Myocyte (in vitro differentiated cells): ENCODE measurements around the gene PTPRM. TPM values are rescaled to one million over a fixed set of nuclear protein-coding genes. Genes with fewer than 3 reads are reported as not detected.
A peak's percentile ranks its signal among the peaks of the same experiment; 100 is the strongest.
"Not testable (repeated sequence)": the region's sequence is repeated elsewhere in the genome, so short reads cannot be mapped to it uniquely, and the experiment has no call there.

Source experiments
- DNase-seq: peaks from one replicate; pipeline ENCODE4 v3.0.0-alpha.2; 2012; ENCODE audit warnings: low read depth
- total RNA-seq: library from RNA; depleted of rRNA; stranded (reverse); fragments of >200 nt; gene quantifications from 2 replicates; pipeline ENCODE4 v1.2.3, GENCODE V29; 2014

The PTPRM gene
- total RNA-seq, 1 donor from 2014 or later = 26.9 TPM

DNA sequence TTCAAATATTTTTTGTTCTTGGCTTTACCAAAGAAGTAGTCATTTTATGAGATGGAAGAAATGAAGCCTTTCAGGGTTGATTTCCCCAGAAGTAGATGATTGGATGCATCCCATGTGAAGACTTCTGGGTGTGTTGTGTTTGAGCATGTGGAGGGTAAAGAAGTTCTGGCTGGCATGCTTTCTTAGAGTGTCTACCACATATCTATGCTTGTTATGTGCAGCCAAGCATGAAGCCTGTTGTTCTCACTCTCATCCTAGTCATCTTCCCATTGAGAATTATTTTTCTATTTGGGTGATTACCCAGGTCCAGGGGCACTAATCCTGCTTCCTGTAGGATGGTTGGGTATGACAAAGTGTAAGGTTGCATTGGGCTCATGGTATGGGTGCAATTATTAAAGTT is 472.9 kb downstream of the PTPRM start:
- no peak for DNase-seq

DNA sequence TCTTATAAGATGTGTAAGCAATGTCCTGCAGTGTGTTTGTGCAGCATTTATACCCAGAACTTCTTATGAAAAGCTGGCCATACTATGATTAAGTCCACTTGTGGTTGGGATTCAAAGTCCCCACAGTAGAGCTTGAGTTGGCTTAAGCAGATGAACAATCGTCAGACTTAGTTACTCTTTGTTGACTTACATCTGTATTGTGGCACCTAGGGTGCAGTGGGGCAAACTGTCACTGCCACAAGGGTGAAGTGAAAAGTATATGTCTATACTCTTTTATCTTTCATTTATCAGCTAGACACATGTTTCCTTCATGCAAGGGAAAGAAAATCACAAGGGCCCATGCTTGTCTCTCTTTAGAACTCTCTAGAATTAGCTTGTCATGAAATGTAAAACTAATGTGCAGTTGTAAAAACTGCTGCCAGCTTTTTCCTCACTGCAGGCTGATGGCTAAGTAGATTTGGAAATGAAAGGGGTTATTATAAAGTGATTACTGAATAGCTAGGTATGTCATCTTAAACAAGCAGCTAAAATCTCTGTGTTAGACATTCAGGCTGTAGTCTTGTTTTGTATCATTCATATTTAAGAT is 474.5 kb downstream of the PTPRM start:
- DNase-seq = no peak

DNA sequence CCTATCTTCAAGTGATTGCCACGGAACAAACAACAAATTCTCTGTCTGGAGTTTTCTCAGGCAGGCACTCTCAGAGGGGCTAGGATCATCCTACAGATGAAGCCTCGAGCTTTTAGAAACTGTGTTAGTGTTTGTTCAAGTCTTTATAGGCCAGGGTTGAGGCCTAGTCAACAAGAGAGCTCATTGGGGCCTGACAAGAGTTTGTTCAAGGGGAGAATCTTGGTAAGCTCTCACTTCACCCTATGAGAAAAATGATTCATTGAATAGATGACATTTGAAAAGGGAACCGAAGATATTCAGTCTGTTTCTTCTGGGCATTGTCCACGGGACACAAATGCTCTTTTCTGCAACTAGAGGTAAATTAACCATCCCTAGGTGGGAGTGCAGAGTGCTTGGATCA is 476.9 kb downstream of the PTPRM start:
- no peak for DNase-seq

DNA sequence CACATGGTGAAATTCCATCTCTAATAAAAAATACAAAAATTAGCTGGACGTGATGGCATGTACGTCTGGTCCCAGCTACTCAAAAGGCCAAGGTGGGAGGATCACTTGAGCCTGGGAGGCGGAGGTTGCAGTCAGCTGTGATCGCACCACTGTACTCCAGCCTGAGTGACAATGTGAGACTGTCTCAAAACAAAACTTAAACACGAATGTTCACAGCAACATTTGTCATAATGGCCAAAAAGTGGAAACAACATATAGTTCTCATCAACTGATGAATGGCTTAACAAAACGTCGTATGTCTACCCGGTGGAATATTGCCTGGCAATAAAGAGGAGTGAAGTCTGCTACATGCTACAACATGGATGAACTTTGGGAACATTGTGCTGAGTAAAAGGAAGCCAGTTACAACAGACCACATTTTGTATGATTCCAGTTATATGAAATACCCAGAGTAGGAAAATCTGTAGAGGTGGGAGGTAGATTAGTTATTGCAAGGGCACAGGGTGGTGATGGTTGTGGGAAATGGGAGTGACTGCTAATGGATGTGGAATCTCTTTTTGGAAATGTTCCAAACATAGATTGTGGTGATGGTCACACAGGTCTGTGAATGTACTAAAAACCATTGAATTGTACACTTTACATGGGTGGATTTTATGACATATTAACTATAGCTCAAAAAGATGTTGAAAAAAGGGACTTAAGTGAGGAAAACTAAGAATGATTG is 478.2 kb downstream of the PTPRM start:
- DNase-seq = no peak

DNA sequence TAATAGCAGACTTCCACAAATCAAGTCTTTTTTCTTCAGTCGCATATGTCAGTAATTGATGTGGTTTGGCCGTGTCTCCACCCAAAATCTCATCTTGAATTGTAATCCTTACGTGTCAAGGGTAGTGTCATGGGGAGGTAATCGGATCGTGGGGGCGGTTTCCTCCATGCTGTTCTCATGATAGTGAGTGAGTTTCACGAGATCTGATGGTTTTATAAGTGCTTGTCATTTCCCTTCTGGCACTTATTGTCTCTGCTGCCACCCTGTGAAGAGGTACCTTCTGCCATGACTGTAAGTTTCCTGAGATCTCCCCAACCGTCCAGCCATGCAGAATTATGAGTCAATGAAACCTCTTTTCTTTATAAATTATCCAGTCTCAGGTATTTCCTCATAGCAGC is 478.8 kb downstream of the PTPRM start:
- DNase-seq = no peak

DNA sequence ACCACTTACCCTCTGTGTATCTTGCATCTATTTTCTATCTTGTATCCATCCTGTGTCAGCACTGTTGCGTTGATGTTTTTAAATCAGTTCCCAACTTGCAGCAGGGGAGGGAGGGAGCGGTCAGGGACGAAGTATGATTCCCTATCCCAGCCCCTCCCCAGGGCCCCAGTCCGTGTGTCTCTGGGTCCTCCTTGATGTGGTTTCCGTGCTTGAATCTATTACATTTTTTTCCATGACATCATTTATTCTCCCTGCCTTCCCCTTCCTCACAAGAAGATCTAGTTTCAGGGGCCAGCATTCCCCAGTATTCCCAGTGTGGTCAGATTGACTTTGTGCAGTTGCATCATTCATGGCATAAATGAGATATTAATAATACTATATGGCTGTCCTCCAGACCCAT is 479.3 kb downstream of the PTPRM start:
- DNase-seq = no peak

DNA sequence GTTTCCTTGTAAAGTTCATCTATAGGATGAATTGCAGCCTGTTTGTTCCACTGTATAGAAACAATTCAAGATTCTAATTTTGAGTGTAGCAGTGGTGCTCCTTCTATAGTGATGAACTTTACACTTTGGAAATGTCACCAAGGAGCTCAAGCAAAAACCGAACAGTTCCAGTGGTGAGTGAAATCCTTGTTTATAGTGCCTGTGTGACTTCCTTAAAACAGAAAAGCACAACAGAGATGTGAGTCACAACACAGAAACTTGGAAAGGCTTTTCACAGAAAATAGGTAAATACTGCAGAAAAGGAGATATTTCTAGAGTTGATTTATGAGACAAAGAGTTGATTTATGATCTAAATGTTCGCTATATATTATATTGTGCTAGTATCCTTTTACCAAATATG is 482.0 kb downstream of the PTPRM start:
- no peak for DNase-seq

DNA sequence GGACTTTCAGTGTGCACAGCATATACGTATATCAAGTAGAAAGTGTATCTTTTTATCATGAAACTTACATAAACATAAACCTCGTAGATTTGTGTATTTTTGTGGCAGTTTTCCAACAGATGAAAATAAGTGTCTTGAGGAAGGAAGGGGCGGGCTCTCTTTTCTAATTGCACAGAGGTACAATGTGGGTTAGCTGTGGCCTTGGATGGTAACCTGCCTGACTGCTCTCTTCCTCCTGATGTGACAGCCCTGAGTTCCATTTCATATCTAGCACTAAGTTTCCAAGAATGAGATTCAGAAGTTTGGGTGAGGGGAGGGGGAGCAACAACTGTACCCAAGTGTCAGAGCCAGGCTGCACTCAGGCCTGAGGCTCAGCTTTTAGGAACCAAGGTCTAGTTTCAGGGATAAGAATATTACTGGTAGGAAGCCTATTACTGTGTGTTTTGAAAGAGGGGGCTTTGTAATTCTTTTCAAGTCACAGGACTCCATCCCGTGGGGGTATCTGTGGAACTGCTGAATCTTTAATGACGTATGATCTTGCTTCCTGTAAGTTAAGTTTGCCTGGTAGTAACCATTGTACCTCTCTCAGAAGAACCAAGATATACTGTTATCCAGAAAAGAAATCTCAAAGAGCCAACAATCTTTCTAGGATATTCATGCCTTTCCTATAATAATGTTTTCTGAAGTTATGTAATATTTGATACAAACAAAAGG is 483.7 kb downstream of the PTPRM start:
- no peak for DNase-seq

DNA sequence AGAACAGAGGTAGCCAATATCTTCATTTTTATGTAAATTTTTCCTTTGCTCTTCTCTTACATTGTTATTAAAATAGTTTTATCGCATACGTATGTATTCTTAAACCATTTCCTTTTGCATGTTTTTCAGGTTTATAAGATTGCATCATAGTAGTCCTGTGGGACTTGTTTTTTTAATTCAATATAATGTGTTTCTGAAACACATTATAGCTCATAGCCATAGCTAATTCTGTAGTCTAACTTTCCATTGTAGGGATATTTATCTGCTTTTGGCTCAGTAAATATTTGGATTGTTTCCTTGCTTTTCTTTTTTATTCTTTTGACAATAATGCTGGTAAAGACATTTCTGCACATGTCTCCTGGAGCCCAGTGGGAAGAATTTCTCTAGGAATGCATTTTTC is 484.3 kb downstream of the PTPRM start:
- no peak for DNase-seq

DNA sequence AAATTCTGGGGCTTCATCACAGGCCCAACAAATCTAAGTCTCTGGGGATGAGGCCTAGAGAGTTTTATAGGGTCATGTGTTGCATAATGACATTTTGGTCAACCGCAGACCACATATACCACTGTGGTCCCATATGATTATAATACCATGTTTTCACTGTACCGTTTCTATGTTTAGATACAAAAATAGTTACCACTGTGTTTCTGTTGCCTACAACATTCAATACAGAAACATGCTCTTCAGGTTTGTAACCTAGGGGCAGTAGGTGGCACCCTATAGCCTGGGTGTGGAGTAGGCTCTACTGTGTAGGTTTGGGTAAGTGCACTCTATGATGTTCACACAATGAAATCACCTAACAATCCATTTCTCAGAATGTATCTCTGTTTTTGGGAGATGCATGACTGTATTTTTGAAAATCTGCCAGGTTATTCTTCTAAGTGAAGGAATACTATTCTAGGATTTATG is 485.2 kb downstream of the PTPRM start:
- DNase-seq = peak; percentile 26

DNA sequence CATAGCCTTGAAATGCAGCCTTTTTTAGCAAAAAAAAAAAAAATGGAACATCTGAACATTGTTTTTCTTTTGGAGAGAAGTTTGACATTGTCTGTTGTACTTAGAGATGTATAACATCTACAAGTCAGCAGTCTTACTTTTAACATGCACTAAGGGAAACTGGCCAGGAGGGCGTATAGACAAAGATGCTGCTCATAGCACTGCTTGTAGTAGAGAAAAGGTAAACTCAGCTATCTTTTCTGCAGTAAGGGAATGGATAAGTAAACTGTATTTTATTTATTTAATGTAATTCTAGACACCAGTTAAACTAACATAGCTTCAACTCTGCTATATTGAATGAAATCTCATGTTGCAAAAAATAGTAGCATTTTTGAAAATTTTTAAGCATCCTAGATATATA is 489.6 kb downstream of the PTPRM start:
- no peak for DNase-seq

DNA sequence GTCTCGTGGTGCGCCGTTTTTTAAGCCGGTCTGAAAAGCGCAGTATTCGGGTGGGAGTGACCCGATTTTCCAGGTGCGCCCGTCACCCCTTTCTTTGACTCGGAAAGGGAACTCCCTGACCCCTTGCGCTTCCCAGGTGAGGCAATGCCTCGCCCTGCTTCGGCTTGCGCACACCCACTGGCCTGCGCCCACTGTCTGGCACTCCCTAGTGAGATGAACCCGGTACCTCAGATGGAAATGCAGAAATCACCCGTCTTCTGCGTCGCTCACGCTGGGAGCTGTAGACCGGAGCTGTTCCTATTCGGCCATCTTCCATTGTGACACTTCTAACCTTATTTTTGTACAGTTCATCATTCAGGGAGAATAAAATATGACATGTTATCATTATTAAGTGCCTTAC is 496.0 kb downstream of the PTPRM start:
- not testable (repeated sequence) for DNase-seq

DNA sequence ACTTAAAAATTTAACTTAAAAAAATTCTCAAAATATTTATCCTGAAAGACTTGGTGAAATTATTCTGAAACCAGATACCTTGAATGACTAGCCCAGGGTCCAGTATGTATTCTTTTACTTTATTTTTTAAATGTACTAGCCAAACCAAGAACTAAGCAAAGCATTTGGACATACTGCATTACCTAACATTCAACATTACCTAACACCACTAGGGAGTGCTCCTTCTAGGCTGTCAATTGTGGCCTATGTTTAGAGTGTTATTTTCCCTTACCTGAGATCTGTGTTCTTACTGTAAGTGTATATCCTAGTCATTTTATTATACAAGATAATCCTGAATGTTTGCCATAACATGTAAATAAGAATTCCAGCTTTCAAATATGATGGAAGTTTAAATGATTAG is 496.6 kb downstream of the PTPRM start:
- no peak for DNase-seq

DNA sequence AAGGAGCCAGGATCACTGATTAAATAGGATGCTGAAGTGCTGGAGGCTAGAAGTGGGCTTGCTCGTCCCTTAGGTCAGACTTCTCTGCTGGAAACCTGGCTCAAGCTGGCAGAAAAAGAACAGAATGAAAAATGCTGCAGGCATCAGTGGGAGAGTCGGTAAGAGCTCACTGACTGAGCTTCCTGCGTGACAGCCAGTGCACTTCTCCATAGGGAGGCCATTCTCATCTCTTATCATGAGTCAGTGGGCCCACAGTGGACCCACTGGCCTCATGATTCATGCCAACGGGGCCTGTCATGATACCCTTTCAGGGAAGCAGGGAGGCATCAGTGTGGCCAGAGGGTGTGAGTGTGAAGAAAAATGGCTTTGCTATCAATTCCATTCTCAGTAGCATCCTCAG is 498.2 kb downstream of the PTPRM start:
- DNase-seq = no peak

DNA sequence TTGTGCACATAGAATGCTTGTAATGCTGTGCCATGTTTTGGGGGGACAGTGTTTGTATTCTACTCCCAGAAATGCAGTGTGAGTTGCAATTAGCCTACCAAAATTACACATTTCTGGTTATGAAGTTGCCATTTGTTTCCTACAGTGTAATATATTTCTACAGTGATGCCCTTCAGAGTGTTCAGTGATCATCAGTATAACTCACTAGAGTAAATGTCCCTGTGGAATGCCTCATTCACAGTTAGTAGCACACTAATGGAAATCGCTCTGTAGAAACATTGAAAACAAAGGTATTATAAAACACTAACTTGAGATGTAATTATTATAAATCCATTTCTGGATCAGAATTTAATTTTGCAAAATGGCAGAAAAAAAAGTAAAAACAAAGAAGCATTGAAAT is 498.7 kb downstream of the PTPRM start:
- DNase-seq = no peak

DNA sequence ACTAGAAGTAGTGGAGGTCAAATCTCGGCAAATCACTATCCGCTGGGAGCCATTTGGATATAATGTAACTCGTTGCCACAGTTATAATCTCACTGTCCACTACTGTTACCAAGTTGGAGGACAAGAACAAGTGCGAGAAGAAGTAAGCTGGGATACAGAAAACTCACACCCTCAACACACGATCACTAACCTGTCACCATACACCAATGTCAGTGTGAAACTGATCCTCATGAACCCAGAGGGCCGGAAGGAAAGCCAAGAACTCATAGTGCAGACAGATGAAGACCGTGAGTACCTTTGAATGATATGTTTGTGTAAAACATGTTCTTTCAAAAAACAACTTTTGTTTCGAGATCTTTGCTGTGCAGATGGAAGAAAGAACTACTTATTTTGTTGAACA is 502.6 kb downstream of the PTPRM start:
- DNase-seq = no peak

DNA sequence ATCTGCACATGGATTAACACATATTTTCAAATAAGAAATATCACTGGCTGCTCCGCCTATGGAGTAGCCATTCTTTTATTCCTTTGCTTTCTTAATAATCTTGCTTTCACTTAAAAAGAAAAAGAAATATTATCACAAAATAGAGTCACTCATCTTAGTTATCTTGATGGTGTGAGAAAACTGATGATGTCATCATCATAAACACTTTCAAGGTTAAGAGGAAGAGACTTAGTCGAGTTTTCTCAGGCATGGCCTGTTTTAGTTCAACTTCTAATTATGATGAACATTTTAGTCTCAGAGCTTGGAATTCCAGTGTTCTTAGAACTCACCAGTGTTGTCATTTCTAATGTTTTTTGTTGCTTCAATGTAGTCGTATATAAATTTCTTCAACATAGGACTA is 506.1 kb downstream of the PTPRM start:
- DNase-seq = no peak

DNA sequence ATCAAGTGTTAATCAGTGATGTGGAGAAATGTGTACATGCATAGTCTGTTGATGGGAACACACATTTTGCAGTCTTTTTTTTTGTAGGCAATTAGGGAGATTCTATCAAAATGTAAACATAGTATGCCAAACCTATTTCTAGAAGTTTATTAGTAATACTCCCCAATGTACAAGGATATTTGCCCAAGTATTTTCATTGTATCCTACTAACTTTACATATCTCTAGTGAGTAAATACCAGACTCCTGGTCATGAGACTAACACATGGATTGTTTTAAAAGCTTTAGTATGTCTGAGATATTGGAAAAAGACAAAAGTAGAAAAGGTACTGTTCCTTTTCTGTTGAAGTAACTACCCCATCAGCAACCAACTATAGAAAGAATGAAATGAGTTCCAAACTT is 513.0 kb downstream of the PTPRM start:
- no peak for DNase-seq

DNA sequence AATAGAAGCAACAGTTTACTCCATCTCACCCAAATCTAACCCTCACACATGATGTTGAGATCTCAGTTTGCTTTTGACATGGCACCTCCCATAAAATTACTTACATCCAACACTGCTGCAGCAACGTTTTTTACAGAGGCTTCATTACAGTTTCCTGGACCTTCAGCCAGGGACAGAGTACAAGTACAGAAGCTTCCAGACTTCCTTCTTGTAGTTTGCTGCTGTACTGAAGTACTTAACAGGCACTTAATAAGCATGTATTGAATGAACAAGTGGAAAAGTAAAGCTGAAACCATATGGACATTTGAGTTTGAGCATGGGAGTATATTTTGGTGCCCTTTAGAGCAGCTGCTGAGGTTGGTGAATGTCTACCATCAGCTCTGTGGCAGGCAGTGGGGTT is 514.2 kb downstream of the PTPRM start:
- DNase-seq = no peak

DNA sequence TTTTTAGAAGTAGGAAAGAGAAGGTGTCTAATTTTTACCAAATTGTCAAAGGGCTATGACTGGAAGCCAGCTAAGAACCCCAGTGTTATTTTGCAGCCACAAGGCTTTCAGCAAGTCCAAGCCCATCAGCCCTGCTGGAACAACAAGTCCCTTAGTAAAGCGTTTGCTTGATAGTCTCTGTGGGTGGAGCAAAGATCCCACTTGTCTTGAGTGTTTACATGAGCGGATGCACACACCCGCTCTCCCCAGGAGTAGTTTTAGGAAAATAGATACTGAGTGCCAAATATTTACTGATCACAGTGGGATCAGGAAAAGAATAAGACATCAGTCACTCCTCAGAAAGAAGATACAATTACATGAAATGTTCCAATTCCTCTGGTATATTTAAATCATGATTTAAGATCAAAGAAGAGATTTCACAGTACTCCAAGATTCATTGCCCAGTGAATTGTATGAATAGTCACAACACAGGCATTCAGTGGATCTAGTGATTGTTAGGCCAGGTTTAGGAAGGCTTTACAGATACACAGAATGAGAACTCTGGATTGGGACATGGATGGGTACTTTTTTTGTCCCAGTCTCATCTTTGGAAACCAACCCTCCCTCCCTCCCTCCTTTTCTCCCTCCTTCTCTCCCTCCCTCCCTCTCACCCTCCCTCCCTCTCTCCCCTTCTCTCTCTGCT is 514.9 kb downstream of the PTPRM start:
- no peak for DNase-seq

DNA sequence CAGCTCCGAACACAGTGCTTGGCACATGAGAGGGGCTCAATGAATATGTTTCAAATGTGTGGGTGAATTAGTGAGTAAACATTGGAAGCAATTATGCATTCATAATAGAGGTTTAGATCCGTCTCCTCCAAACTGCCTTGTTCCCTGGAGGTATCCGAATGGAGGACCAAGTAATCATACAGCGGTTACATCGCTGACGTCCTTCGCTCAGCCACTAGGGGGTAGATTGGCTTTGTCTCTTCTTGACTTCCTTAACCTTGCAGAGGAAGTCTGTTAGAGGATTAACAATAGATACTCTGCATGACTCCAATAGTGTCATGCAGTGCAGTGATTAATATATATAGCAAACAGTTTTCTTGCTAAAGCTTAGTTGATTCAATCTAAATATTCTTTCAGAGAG is 517.0 kb downstream of the PTPRM start:
- peak; percentile 56 for DNase-seq

DNA sequence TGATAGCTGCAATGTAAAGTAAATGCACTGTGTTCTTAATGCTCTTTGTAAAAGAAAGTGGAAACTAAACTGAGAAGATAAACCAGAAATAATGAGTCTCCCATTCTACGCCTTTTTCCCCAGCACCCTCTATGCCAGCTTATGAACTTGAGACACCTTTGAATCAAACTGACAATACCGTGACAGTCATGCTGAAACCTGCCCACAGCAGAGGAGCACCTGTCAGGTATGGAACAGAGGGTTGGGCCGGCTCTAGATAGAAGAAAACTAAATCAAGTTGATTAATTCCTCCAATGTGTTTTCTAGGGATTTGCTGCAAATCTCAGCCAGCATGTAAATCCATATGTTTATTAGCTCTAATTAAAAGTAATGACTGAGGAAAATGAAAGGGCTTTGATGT is 521.5 kb downstream of the PTPRM start:
- DNase-seq = no peak
